ENCODE results near the gene PTRH2. TPM values are rescaled to one million over a fixed set of nuclear protein-coding genes. Genes with fewer than 3 reads are reported as not detected.
"Not testable (repeated sequence)": the region's sequence is repeated elsewhere in the genome, so short reads cannot be mapped to it uniquely, and the experiment has no call there.

PTRH2 gene
- 27.0 and 29.9 TPM in 2 replicates for total RNA-seq

- H3K4me1 Mint-ChIP-seq: peaks cover 72% of the 10 kb centered on the region
- ChIA-PET POLR2A (interaction anchor here (0.5 to 2.4 kb wide), 18 partner anchors 9 to 1072 kb away, joined by 3 to 45 read pairs (median 3); partner anchors contain the start of genes CLTC, DHX40, RNFT1 and RPS6KB1), CTCF (interaction anchor here (0.7 to 1.3 kb wide), 5 partner anchors 40 to 370 kb away, joined by 3 to 4 read pairs (median 3); partner anchors contain the start of gene TUBD1)
- intact Hi-C loops (cut with micrococcal nuclease): loop anchor here (1.0 to 5.0 kb wide), 6 partner anchors 11 to 186 kb away; partner anchors contain the start of genes CLTC, DHX40 and RPS6KB1
- peak; percentile 79 for DNase-seq
- no peak for TF ChIP-seq CTCF (IDR thresholded peaks at IDR 0.05)
- ATAC-seq (ENCODE audit: low read depth): peak; percentile 95
- peak within 1 kb of the TSS; percentile 99 for H3K4me3 Mint-ChIP-seq
- peak within 1 kb of the TSS; percentile 97 for H3K27ac Mint-ChIP-seq
- H3K27me3 Mint-ChIP-seq: no peaks in the 10 kb centered on the region
- peaks cover 32% of the 10 kb centered on the region for H3K36me3 Mint-ChIP-seq (ENCODE audit: low read depth)
- no peaks in the 10 kb centered on the region for H3K9me3 Mint-ChIP-seq
These were observed at the start of gene PTRH2, which contains the start of gene VMP1 for GRCh38 chr17:59707149-59707970. TSS of gene PTRH2 (minus strand) at chr17:59707430. CDS start at chr17:59697978, 9,452 bp downstream. TSS of gene VMP1 (plus strand) at chr17:59707654. CDS start at chr17:59731447, 23,793 bp downstream.

- CTCF ChIA-PET: no interaction called here
- DNase-seq (no peak), ATAC-seq (ENCODE audit: low read depth) (no peak)
- H3K4me1 Mint-ChIP-seq: peaks cover 20% of the 10 kb centered on the region
- no peak overlapping the region for H3K27ac Mint-ChIP-seq
- peaks cover 2% of the 10 kb centered on the region for H3K9me3 Mint-ChIP-seq
- no peaks in the 10 kb centered on the region for H3K27me3 Mint-ChIP-seq
- H3K36me3 Mint-ChIP-seq (ENCODE audit: low read depth): peaks cover 28% of the 10 kb centered on the region
- H3K4me3 Mint-ChIP-seq: no peak overlapping the region
- POLR2A ChIA-PET: interaction anchor here (0.6 to 4.2 kb wide), 2 partner anchors 89 to 91 kb away, joined by 3 to 21 read pairs; no protein-coding TSS in a partner anchor
- intact Hi-C loops (cut with micrococcal nuclease): no loop called here
- TF ChIP-seq CTCF (IDR thresholded peaks at IDR 0.05): no peak
These were observed 49.1 kb upstream of the PTRH2 start for GRCh38 chr17:59756236-59756818.

GRCh38 chr17:59755069-59755468 is 47.8 kb upstream of the PTRH2 start:
- H3K4me3 Mint-ChIP-seq; ATAC-seq (ENCODE audit: low read depth); intact Hi-C loops (cut with micrococcal nuclease); H3K27me3 Mint-ChIP-seq; DNase-seq; H3K9me3 Mint-ChIP-seq: not testable (repeated sequence)
- ChIA-PET CTCF (interaction anchor here (1.6 to 4.3 kb wide), 5 partner anchors 8 to 93 kb away, joined by 7 to 53 read pairs (median 21); no protein-coding TSS in a partner anchor), POLR2A (interaction anchor here (2.2 to 6.6 kb wide), 6 partner anchors 31 to 98 kb away, joined by 11 to 137 read pairs (median 20); no protein-coding TSS in a partner anchor)
- peak overlapping the region; percentile 56 for H3K27ac Mint-ChIP-seq
- peaks cover 26% of the 10 kb centered on the region for H3K36me3 Mint-ChIP-seq (ENCODE audit: low read depth)
- H3K4me1 Mint-ChIP-seq: peaks cover 18% of the 10 kb centered on the region

DNA sequence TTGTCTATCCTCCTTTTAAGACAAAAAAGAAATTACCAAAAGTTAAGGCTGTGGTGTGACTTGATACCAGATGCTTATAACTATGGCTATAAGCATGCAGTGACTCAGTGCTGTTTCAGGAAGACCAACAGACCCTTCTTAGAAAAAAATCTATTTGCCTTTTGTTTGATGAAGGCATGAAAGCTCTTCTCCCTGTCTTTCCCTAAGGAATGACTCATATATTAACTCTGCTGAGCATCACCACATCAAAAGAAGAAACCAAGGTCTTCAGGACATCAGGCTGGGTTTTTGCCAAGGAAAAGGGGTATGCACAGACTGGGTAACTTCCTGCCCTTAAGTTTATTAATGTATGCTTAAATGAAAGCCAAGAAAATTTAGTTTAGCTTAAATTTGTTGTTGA is 47.3 kb upstream of the PTRH2 start:
- DNase-seq (no peak), ATAC-seq (ENCODE audit: low read depth) (no peak)
- POLR2A ChIA-PET: interaction anchor here (0.6 to 6.6 kb wide), 11 partner anchors 13 to 157 kb away, joined by 3 to 137 read pairs (median 11); no protein-coding TSS in a partner anchor
- Mint-ChIP-seq H3K4me1 (peaks cover 18% of the 10 kb centered on the region), H3K4me3 (no peak overlapping the region), H3K9me3 (peaks cover 1% of the 10 kb centered on the region), H3K36me3 (ENCODE audit: low read depth) (peaks cover 24% of the 10 kb centered on the region), H3K27me3 (no peaks in the 10 kb centered on the region), H3K27ac (peak overlapping the region; percentile 56)
- intact Hi-C loops (cut with micrococcal nuclease): loop anchor here (5.0 kb wide), 1 partner anchor 158 kb away; no protein-coding TSS in a partner anchor
- CTCF ChIA-PET: interaction anchor here (0.6 to 4.3 kb wide), 10 partner anchors 9 to 94 kb away, joined by 3 to 53 read pairs (median 10); no protein-coding TSS in a partner anchor
- TF ChIP-seq CTCF (IDR thresholded peaks at IDR 0.05): no peak
